ENCODE data around the gene SLC16A7. TPM values are rescaled to one million over a fixed set of nuclear protein-coding genes. Genes with fewer than 3 reads are reported as not detected.

The SLC16A7 gene
- total and polyA plus RNA-seq, 2 of the 8 experiments (the other 6 are each of a cell fraction or from before 2014, with no cell fraction given), result 0.74 to 4.3 TPM

- H3K4me3 ChIP-seq (ENCODE audit: extremely low read depth in 1 of 4, insufficient read depth in 2 of 4, low read depth in 3 of 4, low read length in 4 of 4), result no peak overlapping the region
- POLR2A ChIA-PET (ENCODE audit: partially characterized antibody), result no interaction called here
- no peak overlapping the region for H2BK15ac ChIP-seq (ENCODE audit: low read length)
- FAIRE-seq (no peak), DNase-seq (ENCODE audit: low read depth in 1 of 2, low spot score in 2 of 2) (no peak)
- H4K91ac ChIP-seq (replicated peaks; ENCODE audit: insufficient read length, low read length), result no peak overlapping the region
- no peak overlapping the region for H2AFZ ChIP-seq (ENCODE audit: low read length)
- no peak overlapping the region for H3K14ac ChIP-seq (ENCODE audit: insufficient read length)
- H3K79me1 ChIP-seq (ENCODE audit: low read depth, low read length), result no peaks in the 10 kb centered on the region
- no peak overlapping the region for H2BK12ac ChIP-seq (ENCODE audit: low read depth, low read length)
- no peak overlapping the region for H2BK120ac ChIP-seq (replicated peaks; ENCODE audit: low read depth, low read length)
- H4K8ac ChIP-seq (ENCODE audit: extremely low read depth, insufficient read depth, low read length), result no peak overlapping the region
- H3K79me2 ChIP-seq (ENCODE audit: control insufficient read depth in 1 of 2, insufficient read depth in 2 of 2, low read length in 2 of 2), result no peaks in the 10 kb centered on the region
- H3K4me2 ChIP-seq (ENCODE audit: insufficient read depth in 1 of 2, low read depth in 2 of 2, low read length in 2 of 2), result no peak overlapping the region
- no peaks in the 10 kb centered on the region for H3K36me3 ChIP-seq (ENCODE audit: control insufficient read depth in 2 of 4, insufficient read depth in 4 of 4, low read length in 3 of 4)
- no peaks in the 10 kb centered on the region for H3K27me3 ChIP-seq (replicated peaks in 1 of 4; ENCODE audit: control insufficient read depth in 3 of 4, extremely low read depth in 1 of 4, insufficient read depth in 3 of 4, low read length in 3 of 4)
- H3K23ac ChIP-seq (ENCODE audit: insufficient read length), result no peak overlapping the region
- H4K5ac ChIP-seq (ENCODE audit: insufficient read length, low read depth, low read length), result no peak overlapping the region
- H3K56ac ChIP-seq (replicated peaks; ENCODE audit: insufficient read length, low read depth, low read length), result no peak overlapping the region
- CTCF ChIA-PET (ENCODE audit: partially characterized antibody), result no interaction called here
- no peak overlapping the region for H2BK20ac ChIP-seq (ENCODE audit: low read length)
- no peak overlapping the region for H3K4ac ChIP-seq (replicated peaks; ENCODE audit: insufficient read length, low read depth, low read length)
- H2AK5ac ChIP-seq (ENCODE audit: low read depth, low read length), result no peak overlapping the region
- H3K9me3 ChIP-seq (ENCODE audit: insufficient read depth in 2 of 2, low read depth in 1 of 2, low read length in 1 of 2), result no peaks in the 10 kb centered on the region
- H3K27ac ChIP-seq (ENCODE audit: low read depth, low read length), result no peak overlapping the region
- H3K4me1 ChIP-seq (replicated peaks in 1 of 4; ENCODE audit: control insufficient read depth in 3 of 4, insufficient read depth in 4 of 4, low read length in 3 of 4), result no peaks in the 10 kb centered on the region
- no peaks in the 10 kb centered on the region for H3K23me2 ChIP-seq (ENCODE audit: low read depth, low read length)
- no peaks in the 10 kb centered on the region for H4K20me1 ChIP-seq (replicated peaks in 1 of 2; ENCODE audit: control insufficient read depth in 1 of 2, insufficient read depth in 2 of 2, low read length in 2 of 2)
- no peak overlapping the region for H2BK5ac ChIP-seq (ENCODE audit: low read depth, low read length)
- H3K9ac ChIP-seq (replicated peaks in 1 of 4; ENCODE audit: extremely low read depth in 1 of 4, low read depth in 3 of 4, low read length in 3 of 4), result no peak overlapping the region
- H3K18ac ChIP-seq (ENCODE audit: extremely low read depth, low read length), result no peak overlapping the region
- no peak for TF ChIP-seq TAF1 (IDR thresholded peaks at IDR 0.05; ENCODE audit: low read depth, low read length)
- TF ChIP-seq MAX (IDR thresholded peaks at IDR 0.05), result no peak
- no peak for TF ChIP-seq CBX5 (IDR thresholded peaks at IDR 0.05; ENCODE audit: low read depth, low read length)
- no peak for TF ChIP-seq ZNF274 (IDR thresholded peaks at IDR 0.05; ENCODE audit: borderline replicate concordance, extremely low read depth, low read length)
- TF ChIP-seq, protein P1, sequence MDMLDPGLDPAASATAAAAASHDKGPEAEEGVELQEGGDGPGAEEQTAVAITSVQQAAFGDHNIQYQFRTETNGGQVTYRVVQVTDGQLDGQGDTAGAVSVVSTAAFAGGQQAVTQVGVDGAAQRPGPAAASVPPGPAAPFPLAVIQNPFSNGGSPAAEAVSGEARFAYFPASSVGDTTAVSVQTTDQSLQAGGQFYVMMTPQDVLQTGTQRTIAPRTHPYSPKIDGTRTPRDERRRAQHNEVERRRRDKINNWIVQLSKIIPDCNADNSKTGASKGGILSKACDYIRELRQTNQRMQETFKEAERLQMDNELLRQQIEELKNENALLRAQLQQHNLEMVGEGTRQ (IDR thresholded peaks at IDR 0.05; ENCODE audit: low read length), result no peak
- TF ChIP-seq, protein P2, sequence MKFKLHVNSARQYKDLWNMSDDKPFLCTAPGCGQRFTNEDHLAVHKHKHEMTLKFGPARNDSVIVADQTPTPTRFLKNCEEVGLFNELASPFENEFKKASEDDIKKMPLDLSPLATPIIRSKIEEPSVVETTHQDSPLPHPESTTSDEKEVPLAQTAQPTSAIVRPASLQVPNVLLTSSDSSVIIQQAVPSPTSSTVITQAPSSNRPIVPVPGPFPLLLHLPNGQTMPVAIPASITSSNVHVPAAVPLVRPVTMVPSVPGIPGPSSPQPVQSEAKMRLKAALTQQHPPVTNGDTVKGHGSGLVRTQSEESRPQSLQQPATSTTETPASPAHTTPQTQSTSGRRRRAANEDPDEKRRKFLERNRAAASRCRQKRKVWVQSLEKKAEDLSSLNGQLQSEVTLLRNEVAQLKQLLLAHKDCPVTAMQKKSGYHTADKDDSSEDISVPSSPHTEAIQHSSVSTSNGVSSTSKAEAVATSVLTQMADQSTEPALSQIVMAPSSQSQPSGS (IDR thresholded peaks at IDR 0.05; ENCODE audit: low read length), result no peak
- no peak for TF ChIP-seq KDM5A (IDR thresholded peaks at IDR 0.05; ENCODE audit: low read length)
- no peak for TF ChIP-seq CHD1 (IDR thresholded peaks at IDR 0.05; ENCODE audit: low read depth, low read length)
- TF ChIP-seq KDM4A (IDR thresholded peaks at IDR 0.05; ENCODE audit: low read depth, low read length, severe bottlenecking), result no peak
- no peak for TF ChIP-seq SUZ12 (IDR thresholded peaks at IDR 0.05; ENCODE audit: low read length)
- TF ChIP-seq PHF8 (conservative IDR thresholded peaks at IDR 0.05; ENCODE audit: low read depth, low read length), result no peak
- TF ChIP-seq TAF7 (optimal IDR thresholded peaks at IDR 0.05; ENCODE audit: borderline replicate concordance, low read depth, low read length), result no peak
- no peak for TF ChIP-seq EGR1 (IDR thresholded peaks at IDR 0.05; ENCODE audit: borderline replicate concordance, low read depth, low read length)
These were observed 112.2 kb downstream of the SLC16A7 start for GRCh38 chr12:59708064-59708463.

Data from H1 (cell line).